ENCODE measurements around the gene PATL2.
"Not testable (repeated sequence)": the region's sequence is repeated elsewhere in the genome, so short reads cannot be mapped to it uniquely, and the experiment has no call there.

Gene PATL2

DNA sequence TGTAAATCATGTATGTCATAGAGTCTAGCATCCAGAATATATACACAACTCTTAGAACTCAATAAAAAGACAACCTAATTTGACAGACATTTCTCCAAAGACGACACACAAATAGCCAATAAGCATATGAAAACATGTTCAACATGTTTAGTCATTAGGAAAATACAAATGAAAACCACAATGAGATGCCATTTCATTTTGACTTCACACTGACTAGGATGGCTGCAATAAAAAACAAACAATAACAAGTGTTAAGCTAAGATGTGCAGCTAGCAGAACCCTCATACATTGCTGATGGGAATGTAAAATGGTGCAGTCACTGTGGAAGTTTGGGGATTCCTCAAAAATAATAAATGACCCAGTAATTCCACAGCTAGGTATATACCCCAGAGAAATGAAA lies 64.1 kb downstream of the PATL2 start:
- DNase-seq (ENCODE audit: low read depth), result no peak

DNA sequence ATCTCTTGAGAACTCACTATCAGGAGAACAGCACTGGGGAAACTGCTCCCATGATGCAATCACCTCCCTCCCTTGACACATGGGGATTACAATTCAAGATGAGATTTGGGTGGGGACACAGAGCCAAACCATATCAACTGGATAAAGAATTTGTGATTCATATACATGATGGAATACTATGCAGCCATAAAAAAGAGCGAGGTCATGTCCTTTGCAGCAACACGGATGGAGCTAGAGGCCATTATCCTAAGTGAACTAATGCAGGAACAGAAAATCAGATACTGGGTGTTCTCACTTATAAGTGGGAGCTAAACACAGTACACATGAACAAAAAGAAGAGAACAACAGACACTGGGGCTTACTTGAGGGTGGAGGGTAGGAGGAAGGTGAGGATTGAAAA lies 64.7 kb downstream of the PATL2 start:
- DNase-seq (ENCODE audit: low read depth), result no peak

DNA sequence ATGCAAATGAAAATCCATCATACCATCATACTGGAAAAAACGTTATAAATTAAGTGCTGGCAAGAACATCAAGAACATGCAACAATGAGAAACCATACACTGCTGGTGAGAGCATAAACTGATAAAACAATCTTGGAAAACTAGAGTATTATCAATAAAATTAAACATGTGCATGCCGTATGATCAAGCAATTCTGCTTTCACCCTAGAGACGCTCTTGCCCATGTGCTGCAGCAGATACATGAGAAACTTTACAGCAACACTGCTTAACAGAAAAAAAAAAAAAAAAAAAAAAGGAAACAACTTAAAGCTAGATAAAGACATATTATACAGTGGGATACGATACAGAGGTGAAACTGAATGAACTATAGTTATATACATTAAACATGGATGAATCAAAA lies 69.5 kb downstream of the PATL2 start:
- no peak for DNase-seq (ENCODE audit: low read depth)

DNA sequence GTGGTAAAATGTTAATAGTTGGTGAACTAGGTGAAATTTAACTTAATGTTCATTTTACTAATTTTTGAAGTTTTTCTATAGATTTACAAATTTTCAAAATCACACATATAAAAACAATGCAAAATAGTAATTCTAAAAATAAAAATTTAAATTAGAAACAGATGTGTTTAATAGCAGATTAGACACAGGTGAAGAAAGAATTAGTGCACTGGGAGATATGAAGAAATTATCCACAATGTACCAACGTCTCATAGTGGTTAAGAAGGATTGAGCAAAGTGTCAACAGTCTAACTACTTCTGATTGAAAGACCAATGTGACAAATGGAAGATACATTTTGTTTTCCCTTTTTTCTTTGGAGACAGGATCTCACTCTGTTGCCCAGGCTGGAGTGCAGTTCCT lies 74.1 kb downstream of the PATL2 start:
- no peak for DNase-seq (ENCODE audit: low read depth)

GRCh38 chr15:44633603-44634002 lies 77.5 kb downstream of the PATL2 start:
- no peak for DNase-seq (ENCODE audit: low read depth)

DNA sequence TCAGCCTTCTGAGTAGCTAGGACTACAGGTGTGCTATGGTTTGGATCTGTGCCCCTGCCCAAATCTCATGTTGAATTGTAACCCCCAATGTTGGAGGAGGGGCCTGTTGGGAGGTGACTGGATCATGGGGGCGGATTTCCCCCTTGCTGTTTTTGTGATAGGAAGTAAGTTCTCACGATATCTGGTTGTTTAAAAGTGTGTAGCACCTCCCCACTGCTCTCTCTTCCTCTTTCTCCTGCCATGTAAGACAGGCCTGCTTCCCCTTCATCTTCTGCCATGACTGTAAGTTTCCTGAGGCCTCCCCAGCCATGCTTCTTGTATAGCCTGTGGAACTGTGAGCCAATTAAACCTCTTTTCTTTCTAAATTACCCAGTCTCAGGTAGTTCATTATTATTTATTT lies 85.8 kb downstream of the PATL2 start:
- not testable (repeated sequence) for DNase-seq (ENCODE audit: low read depth)

DNA sequence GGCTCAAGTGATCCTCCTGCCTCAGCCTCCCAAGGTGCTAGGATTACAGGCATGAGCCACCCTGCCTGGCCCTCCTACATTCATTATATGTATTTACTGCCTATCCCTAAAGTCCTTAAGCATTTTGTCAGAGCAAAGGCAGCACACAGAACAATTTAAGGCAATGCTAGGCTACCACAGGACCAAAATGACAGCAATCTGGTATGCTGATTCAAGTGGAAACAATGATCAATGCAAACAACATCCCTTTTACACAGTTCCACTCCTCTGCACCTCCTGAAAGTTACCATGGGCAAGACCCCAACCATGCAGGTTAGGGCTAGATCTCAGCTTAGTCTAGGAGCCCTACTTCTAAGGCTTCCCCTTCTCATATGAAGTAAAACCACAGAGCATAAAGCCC lies 87.9 kb downstream of the PATL2 start:
- no peak for DNase-seq (ENCODE audit: low read depth)

DNA sequence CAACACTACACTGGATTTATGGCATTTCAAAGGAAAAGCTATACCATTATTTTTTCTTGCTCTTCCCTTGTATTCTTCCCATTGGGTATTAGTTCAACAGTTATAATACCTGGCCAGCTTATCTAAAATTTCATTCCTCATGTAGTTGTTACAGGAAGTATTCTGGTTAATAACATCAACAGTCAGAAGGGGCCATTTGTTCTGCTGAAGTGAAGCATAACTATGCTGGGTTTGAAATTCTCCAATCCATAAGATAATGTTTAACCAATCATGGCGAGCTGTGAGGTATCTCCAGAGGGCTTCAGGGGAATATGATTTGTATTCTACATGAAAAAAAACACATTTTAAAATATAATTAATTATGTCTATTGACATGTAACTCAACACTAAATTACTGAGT lies 91.0 kb downstream of the PATL2 start:
- DNase-seq (ENCODE audit: low read depth), result no peak

DNA sequence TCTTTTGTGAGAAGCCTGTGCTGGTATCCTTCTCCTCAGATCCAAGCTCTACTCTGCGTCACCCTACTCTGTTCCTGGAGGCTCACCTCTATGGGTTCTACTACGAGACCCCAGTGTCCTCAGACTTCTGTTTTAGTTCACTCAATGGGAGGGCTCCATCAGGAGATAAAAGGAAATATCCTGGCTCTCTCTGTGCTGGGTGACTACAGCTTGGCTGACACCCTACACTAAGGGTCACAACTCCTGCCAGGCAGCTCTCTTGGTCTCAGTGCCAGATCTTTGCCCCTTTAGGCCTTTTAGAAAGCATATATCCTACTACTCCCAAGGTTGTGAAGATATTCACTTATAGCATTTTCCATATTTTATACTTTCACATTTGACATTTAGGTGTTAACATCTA lies 94.1 kb downstream of the PATL2 start:
- no peak for DNase-seq (ENCODE audit: low read depth)

Measured in activated T-cell treated with anti-CD3 and anti-CD28 coated beads for 24 hours (primary cell).